ENCODE data around the gene CD34.

DNA sequence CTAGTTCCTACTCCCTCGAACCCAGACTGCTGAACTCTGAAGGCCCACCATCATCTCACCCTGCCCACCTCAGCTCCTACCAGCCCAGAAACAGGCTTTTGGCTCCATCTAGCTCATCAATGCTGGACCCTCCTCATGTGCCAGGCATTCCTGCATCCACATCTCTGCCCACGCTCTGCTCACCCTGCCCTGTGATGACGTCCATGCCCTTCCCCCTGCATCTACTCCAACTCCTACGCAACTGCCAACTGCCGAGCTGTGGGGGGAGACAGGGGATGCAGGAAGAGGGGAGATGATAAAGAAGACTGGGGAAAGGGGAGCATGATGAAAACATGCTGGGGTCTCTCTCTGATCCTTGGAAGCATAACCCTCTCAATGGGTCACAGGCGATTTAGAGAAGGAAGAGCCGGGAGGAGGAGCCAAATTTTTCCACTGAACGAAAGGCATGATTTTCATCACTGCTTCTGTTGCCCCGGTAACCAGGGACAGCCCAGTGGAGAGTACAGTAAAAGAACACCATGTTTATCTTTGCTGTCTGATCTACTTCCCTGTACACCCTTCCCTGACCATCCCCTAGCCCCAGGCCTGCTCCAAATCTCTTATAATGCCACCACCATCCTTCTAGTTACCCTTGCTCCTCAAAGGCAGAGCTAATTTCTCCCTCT lies 44.3 kb downstream of the CD34 start:
- TF ChIP-seq, protein P1, sequence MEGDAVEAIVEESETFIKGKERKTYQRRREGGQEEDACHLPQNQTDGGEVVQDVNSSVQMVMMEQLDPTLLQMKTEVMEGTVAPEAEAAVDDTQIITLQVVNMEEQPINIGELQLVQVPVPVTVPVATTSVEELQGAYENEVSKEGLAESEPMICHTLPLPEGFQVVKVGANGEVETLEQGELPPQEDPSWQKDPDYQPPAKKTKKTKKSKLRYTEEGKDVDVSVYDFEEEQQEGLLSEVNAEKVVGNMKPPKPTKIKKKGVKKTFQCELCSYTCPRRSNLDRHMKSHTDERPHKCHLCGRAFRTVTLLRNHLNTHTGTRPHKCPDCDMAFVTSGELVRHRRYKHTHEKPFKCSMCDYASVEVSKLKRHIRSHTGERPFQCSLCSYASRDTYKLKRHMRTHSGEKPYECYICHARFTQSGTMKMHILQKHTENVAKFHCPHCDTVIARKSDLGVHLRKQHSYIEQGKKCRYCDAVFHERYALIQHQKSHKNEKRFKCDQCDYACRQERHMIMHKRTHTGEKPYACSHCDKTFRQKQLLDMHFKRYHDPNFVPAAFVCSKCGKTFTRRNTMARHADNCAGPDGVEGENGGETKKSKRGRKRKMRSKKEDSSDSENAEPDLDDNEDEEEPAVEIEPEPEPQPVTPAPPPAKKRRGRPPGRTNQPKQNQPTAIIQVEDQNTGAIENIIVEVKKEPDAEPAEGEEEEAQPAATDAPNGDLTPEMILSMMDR (conservative IDR thresholded peaks at IDR 0.05; ENCODE audit: low read length), result no peak
- TF ChIP-seq EZH2phosphoT487 (IDR thresholded peaks at IDR 0.05; ENCODE audit: borderline replicate concordance, low read depth, low read length), result no peak
